ENCODE results near the gene SPG7.

Gene SPG7

DNA sequence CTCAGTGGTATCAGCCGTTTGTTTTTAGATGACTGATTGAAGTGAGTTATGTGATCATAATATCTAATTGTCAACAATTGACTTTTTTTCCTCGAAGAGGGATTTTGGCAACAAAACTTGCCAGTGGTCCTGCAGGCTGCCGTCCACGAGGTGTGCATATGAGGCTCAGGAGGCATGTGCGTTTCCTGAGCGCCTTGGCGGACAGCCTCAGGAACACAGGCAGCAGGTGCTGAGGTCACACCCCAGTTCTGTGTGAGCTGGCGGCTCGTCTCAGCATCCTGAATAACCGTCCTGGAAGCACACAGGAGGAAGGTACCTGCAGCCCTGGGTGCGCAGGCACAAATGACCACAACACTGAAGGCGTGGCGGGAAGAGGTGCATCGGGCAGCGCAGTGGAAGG lies 11.7 kb downstream of the SPG7 start:
- DNase-seq, result no peak

- no peak for DNase-seq
Measured at GRCh38 chr16:89522287-89522686, 14.1 kb downstream of the SPG7 start.

DNA sequence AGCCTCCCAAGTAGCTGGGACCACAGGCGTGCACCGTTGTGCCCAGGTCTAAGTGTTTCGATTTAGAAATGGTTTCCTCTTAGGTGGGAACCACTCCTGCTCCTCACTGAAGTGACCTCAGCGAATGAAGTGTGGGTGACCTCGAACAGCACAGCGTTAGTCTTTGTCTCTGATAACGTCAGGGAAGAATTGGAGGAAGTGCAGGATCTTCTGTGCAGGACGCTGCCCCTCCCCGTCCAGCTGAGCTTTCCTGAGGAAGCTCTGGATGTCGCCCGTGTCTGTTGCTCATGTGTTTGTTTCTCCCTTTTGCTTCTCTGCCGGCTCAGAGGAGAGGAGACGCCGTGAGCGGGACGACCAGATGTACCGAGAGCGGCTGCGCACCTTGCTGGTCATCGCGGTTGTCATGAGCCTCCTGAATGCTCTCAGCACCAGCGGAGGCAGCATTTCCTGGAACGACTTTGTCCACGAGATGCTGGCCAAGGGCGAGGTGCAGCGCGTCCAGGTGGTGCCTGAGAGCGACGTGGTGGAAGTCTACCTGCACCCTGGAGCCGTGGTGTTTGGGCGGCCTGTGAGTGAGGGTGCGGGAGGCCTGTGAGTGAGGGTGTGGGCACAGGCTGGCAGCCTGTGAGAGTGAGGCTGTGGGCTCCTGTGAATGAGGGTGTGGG lies 15.6 kb downstream of the SPG7 start:
- no peak for DNase-seq

- no peak for DNase-seq
Measured at GRCh38 chr16:89525146-89525913, 17.1 kb downstream of the SPG7 start.

DNA sequence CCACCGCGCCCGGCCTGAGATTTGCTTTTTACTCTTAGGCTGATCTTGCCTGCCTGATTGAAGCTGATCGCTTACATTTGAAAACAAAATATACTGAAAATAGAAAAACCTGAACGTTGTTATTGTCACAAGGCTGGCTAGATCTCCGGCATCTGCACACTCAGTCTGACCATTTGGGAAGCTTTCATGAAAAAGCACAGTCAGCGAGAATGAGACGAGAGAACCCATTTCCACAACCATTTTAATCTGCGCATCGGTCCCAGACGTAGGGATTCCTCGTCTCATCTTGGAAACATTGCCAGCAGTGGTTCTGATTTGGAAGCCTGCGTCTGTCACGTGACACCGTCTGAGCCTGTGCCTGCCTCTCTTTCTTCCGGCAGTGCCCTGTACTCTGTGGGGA lies 20.9 kb downstream of the SPG7 start:
- no peak for DNase-seq

- DNase-seq, result no peak
Measured at GRCh38 chr16:89530401-89531381, 22.5 kb downstream of the SPG7 start.

GRCh38 chr16:89531821-89532526 lies 23.8 kb downstream of the SPG7 start:
- DNase-seq, result no peak

DNA sequence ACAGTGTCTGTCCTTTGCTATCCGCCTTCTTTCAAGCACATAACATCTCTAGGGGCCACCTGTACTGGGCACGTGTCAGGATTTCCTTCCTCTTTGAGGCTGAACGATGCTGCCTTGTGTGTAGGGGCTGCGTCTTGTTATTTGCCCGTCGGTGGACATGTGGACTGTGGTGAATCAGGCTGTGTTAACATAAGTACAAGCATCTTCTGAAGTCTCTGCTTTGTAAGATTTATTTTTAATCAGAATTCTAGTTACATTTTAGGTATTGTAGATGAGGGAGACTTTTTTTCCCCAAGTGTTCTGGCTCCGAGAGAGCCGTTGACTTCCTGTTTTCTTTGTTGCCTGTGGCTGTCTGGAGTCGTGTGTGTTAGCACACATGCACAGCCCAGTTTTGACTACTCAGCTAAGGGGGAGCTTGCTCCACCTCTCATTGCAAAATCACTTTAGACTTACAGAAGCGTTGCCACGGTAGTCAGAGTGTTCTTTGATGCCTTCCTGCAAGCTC lies 26.1 kb downstream of the SPG7 start:
- no peak for DNase-seq

DNA sequence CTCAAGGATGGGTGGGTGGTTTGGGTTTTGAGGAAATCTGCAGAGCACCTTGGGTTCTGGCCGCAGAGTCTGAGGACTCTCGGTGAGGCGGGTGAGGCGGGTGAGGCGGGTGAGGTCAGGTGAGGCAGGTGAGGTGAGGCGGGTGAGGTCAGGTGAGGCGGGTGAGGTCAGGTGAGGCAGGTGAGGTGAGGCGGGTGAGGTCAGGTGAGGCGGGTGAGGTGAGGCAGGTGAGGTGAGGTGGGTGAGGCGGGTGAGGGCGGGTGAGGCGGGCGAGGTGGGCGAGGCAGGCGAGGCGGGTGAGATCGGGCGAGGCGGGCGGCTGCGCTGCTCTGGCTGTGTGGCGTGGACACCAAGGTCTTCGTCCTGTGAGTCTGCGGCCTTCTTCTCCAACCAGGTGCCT lies 28.2 kb downstream of the SPG7 start:
- DNase-seq, result no peak

DNA sequence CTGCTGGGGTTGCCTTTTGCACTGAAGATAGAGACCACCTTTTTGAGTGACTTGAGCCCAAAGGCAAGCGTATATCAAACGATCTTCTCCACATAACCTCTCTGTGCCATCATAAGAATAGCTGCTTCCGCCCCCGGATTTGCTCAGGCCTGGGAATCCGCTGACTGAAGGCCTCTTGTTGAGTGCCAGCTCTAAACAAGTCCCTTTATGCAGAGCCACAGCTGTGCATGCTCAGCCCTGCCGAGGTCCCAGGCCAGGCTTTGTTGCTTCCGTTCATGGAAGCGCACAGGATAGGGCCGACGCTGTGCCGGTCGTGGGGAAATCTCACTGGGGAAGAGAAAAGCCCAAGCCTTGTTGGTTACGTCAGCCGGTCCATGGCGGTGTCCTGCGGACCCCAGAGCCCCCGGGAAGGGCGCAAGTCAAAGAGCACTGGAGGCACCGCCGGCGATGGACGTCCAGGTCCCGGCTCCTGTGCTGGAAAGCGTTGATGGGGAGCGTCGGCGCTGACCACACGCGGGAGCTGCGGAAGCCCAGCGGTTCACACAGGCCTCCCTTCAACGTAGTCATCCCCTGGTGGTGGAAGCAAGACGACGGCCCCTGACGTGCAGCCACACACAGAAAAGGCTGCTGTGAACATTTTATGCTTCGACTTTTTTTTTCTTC lies 28.8 kb downstream of the SPG7 start:
- DNase-seq, result no peak

DNA sequence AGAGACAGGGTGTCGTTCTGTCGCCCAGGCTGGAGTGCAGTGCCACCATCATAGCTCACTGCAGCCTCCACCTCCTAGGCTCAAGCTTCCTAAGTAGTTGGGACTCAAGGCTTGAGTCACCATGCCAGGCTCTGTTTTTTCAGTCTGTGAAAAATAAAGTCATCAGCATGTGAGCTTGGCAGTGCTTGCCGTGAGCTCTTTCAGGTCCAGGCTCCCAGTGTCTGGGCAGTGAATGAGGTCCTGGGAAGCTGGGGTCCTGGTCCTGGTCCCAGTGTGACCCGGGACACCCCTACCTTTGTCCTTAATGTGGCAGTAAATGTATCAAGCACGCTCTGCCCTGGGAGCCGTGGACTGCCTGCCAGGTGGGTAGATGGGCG lies 29.3 kb downstream of the SPG7 start:
- DNase-seq, result no peak

DNA sequence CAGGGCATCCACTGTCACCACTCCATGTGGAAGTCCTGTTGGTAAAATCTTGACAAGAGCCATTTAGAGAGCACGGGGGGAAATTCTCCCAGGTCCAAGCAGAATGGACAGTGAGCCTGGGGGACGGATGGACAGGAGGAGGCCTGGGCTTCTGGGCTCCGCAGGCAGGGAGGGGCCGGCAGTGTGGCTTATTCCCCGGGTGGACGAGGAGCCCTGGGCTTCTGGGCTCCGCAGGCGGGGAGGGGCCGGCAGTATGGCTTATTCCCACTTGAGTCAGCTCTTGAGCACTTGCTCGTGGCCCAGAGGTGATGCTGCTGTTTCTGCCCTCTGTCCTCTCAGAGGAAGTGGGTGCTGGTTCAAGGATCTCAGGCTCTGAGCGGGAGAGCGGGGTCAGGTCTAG lies 30.1 kb downstream of the SPG7 start:
- no peak for DNase-seq

- DNase-seq, result no peak
Measured at GRCh38 chr16:89540557-89540956, 32.4 kb downstream of the SPG7 start.

DNA sequence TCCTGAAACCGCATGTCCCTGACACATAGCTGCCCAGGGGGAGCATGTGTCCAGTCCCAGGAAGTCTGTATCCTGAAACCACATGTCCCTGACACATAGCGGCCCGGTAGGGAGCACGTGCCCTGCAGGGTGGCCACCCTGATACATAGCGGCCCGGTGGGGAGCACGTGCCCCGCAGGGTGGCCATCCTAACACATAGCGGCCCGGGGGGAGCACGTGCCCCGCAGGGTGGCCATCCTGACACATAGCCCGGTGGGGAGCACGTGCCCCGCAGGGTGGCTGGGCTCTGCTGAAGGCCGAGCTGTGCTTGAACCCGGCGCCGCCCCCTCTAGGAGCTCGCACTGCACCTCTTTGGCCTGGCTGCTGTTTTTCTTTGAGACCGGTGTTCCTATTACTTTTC lies 33.6 kb downstream of the SPG7 start:
- DNase-seq, result no peak

GRCh38 chr16:89544113-89544512 lies 35.9 kb downstream of the SPG7 start:
- DNase-seq, result no peak

DNA sequence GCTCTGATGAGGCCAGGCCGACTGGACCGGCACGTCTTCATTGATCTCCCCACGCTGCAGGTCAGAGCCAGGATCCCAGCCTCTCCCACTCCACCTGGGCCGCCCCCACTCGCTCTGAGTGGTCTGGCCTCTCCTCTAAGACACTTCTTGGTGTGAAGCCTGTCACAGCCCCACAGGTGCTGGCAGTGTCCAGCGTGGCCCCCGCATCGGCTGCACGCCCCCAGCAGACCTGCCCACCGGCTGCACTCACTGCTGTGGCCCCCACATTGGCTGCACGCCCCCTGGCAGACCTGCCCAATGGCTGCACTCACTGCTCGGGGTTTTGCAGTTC lies 36.5 kb downstream of the SPG7 start:
- DNase-seq, result no peak

DNA sequence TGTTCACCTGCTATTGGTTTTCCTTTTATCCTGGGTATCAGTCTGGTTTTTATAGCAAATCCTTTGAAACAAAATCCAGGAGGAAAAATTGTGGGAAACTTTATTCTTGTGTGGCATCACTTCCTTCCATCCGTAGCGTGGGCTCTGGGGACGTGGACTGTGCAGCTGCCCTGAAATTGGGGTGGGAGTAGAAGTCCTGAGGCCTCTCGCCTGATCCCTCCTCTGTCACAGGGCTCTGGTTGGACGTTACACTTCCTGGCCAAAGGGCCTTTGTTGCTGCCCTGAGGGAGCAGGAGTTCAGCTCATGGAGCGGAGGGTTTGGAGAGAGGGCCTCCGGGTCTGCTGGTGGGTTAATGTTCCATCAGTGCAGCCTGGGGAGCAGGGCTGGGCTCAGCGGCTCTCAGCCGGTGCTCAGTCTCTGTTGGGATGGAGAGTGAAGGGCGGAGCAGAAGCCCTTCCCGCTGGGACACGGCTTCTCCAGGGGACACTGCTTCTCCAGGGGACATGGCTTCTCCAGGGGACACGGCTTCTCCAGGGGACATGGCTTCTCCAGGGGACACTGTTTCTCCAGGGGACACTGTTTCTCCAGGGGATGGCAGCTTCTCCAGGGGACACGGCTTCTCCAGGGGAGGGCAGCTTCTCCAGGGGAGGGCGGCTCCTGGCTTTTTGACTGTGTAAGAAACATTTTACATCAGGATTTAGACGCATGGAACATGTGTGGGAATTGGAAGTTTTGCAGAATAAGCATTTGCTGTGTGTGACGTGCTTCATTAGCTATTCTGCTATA lies 37.0 kb downstream of the SPG7 start:
- no peak for DNase-seq

DNA sequence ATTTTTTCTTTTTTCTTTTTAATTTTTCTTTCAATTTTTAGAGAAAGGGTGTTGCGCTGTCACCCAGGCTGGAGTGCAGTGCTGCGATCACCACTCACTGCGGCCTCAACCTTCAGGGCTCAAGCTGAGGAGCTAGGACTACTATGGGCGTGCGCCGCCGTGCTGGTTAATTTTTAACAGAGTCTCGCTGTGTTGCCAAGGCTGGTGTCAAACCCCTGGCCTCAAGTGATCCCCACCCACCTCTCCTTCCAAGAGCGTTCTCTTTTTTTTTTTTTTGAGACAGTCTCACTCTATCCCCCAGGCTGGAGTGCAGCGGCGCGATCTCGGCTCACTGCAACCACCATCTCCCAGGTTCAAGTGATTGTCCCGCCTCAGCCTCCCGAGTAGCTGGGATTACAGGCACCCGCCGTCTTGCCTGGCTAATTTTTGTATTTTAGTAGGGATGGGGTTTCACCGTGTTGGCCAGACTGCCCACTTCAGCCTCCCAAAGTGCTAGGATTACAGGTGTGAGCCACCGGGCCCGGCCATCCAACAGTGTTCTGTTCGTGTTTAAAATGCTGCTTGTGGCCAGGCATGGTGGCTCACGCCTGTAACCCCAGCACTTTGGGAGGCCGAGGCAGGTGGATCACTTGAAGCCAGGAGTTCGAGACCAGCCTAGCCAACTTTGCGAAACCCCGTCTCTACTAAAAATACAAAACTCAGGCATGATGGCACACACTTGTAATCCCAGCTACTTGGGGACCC lies 37.8 kb downstream of the SPG7 start:
- DNase-seq, result no peak

DNA sequence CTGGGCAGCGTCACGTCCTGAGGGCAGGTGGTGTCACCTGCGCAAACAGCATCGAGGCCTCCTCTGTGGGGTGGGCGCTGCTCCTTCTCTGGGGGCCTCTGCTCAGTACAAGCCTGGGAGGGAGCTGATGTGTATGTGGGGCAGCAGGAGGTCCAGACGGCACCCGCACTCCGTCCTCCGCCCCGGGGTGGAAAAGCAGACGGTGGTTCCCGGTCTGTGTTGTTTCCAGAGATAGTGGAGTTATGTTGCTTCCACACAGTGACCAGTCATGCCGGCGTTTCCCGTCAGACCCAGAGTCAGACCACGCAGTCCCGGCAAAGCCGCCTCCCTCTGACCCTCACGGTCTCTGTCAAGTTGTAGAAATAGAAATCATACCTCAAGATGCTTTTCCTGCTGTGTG lies 38.6 kb downstream of the SPG7 start:
- no peak for DNase-seq

DNA sequence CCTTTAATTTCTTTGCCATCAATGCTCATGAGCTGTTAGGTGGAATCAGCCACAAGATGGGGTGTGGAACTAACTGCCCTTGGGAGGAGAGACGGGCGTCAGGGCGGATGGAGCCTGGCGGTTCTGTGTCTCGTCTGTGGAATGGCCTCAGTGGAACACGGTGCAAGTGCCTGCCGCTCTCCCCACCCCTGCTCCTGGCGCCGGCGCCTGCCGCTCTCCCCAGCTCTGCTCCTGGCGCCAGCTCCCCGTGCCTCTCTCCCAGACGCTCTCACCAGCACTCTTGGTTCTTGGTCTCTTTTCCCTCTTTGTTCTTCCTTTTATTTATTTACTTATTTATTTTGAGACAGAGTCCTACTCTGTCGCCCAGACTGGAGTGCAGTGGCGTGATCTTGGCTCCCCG lies 39.1 kb downstream of the SPG7 start:
- no peak for DNase-seq

DNA sequence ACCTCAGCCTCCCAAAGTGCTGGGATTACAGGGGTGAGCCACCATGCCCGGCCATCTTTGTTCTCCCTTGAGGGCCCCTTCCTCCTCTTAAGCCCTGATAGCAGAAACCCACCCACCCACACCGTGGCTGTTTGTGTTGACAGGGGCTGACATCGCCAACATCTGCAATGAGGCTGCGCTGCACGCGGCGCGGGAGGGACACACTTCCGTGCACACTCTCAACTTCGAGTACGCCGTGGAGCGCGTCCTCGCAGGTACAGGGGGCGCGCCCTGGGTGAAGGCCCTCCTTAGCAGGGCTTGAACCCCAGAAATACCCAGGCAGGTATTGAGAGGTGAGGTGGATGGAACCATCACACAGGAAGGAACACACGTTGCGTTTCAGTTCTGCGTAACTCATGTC lies 39.7 kb downstream of the SPG7 start:
- DNase-seq, result no peak
